ENCODE data around the gene DNAAF9.
A peak's percentile ranks its signal among the peaks of the same experiment; 100 is the strongest.

The DNAAF9 gene

GRCh38 chr20:3409417-3409816 is 1.9 kb upstream of the DNAAF9 start:
- DNase-seq = no peak

- DNase-seq = peak; percentile 66 to 91
Observed at GRCh38 chr20:3407771-3408637, 535 bp upstream of the DNAAF9 start.

- DNase-seq = peak; percentile 31 to 69
Observed at GRCh38 chr20:3406481-3407039, 909 bp downstream of the DNAAF9 start.

GRCh38 chr20:3405696-3406358 is 1.6 kb downstream of the DNAAF9 start:
- DNase-seq = no peak

GRCh38 chr20:3405139-3405538 is 2.3 kb downstream of the DNAAF9 start:
- no peak for DNase-seq

GRCh38 chr20:3404402-3404801 is 3.1 kb downstream of the DNAAF9 start:
- DNase-seq = no peak

GRCh38 chr20:3403741-3404140 is 3.7 kb downstream of the DNAAF9 start:
- no peak for DNase-seq

- no peak for DNase-seq
Observed at GRCh38 chr20:3402453-3402852, 5.0 kb downstream of the DNAAF9 start.

- DNase-seq = no peak
Observed at GRCh38 chr20:3400260-3401155, 7.0 kb downstream of the DNAAF9 start.

- no peak for DNase-seq
Observed at GRCh38 chr20:3398681-3399252, 8.7 kb downstream of the DNAAF9 start.

- no peak for DNase-seq
Observed at GRCh38 chr20:3396492-3396891, 11.0 kb downstream of the DNAAF9 start.

GRCh38 chr20:3392756-3393155 is 14.7 kb downstream of the DNAAF9 start:
- DNase-seq = no peak

GRCh38 chr20:3390759-3391425 is 16.6 kb downstream of the DNAAF9 start:
- DNase-seq = no peak

- DNase-seq = no peak
Observed at GRCh38 chr20:3383878-3384495, 23.5 kb downstream of the DNAAF9 start.

- DNase-seq = no peak
Observed at GRCh38 chr20:3382836-3383235, 24.6 kb downstream of the DNAAF9 start.

GRCh38 chr20:3380228-3381070 is 27.0 kb downstream of the DNAAF9 start:
- DNase-seq = no peak

GRCh38 chr20:3378138-3378537 is 29.3 kb downstream of the DNAAF9 start:
- DNase-seq = no peak

GRCh38 chr20:3377644-3378043 is 29.8 kb downstream of the DNAAF9 start:
- no peak for DNase-seq

GRCh38 chr20:3374296-3374695 is 33.2 kb downstream of the DNAAF9 start:
- DNase-seq = no peak

- DNase-seq = no peak
Observed at GRCh38 chr20:3371754-3372153, 35.7 kb downstream of the DNAAF9 start.

GRCh38 chr20:3367089-3367488 is 40.4 kb downstream of the DNAAF9 start:
- no peak for DNase-seq

All from NCI-H526 (cell line).